ENCODE data around the gene MIPOL1.
A peak's percentile ranks its signal among the peaks of the same experiment; 100 is the strongest.

MIPOL1 gene

GRCh38 chr14:37558740-37559139 is 361.0 kb downstream of the MIPOL1 start:
- DNase-seq = no peak

- DNase-seq = no peak
These were observed 361.6 kb downstream of the MIPOL1 start for GRCh38 chr14:37559386-37559785.

- DNase-seq = no peak
These were observed 365.5 kb downstream of the MIPOL1 start for GRCh38 chr14:37563189-37563588.

- peak; percentile 49 for DNase-seq
These were observed 367.8 kb downstream of the MIPOL1 start for GRCh38 chr14:37565550-37565949.

- peak; percentile 6 for DNase-seq
These were observed 369.2 kb downstream of the MIPOL1 start for GRCh38 chr14:37566811-37567371.

GRCh38 chr14:37569729-37570128 is 372.0 kb downstream of the MIPOL1 start:
- DNase-seq = no peak

- no peak for DNase-seq
These were observed 373.7 kb downstream of the MIPOL1 start for GRCh38 chr14:37571391-37571790.

- DNase-seq = no peak
These were observed 375.6 kb downstream of the MIPOL1 start for GRCh38 chr14:37573356-37573755.

GRCh38 chr14:37579274-37579673 is 381.5 kb downstream of the MIPOL1 start:
- no peak for DNase-seq

- no peak for DNase-seq
These were observed 382.4 kb downstream of the MIPOL1 start for GRCh38 chr14:37580146-37580545.

GRCh38 chr14:37583358-37584210 is 385.8 kb downstream of the MIPOL1 start:
- DNase-seq = peak; percentile 89

- peak; percentile 74 for DNase-seq
These were observed 386.7 kb downstream of the MIPOL1 start for GRCh38 chr14:37584211-37585100.

- DNase-seq = peak; percentile 64
These were observed 387.4 kb downstream of the MIPOL1 start for GRCh38 chr14:37585101-37585511.

- DNase-seq = peak; percentile 22
These were observed 388.4 kb downstream of the MIPOL1 start for GRCh38 chr14:37585971-37586796.

GRCh38 chr14:37586797-37587130 is 389.0 kb downstream of the MIPOL1 start:
- no peak for DNase-seq

- DNase-seq = peak; percentile 22
These were observed 389.5 kb downstream of the MIPOL1 start for GRCh38 chr14:37587131-37587803.

GRCh38 chr14:37587881-37588666 is 390.3 kb downstream of the MIPOL1 start:
- peak; percentile 61 for DNase-seq

GRCh38 chr14:37588667-37588955 is 390.9 kb downstream of the MIPOL1 start:
- DNase-seq = peak; percentile 61

GRCh38 chr14:37588956-37589714 is 391.4 kb downstream of the MIPOL1 start:
- DNase-seq = peak; percentile 41

GRCh38 chr14:37589715-37590427 is 392.1 kb downstream of the MIPOL1 start:
- DNase-seq = peak; percentile 42
